ENCODE data around the gene ARSB.

DNA sequence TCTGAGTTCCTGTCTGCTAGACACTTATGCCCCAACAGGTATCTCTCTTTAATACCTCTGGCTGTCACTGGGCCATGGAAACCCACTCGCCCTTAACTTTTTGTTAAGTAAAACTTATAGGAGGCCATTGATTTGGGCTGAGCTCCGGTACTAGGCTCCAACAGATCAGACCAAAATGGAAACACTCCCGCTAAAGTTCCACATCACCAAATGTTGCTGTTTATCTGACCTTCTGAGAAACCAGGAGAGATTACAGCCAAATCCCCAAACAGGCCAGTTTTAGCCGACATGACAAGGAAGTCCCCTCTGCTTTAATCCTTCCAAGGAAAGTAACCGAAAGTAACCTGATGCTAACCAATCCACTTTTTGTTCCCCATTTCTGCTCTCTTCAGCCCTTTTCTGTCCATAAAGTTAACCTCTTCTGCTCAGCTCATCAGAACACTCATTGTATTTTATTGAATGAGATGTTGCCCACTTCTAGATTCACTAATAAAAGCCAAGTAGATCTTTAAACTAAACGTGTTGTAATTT is 221.4 kb downstream of the ARSB start:
- no peak for TF ChIP-seq POLR2A (IDR thresholded peaks at IDR 0.05; ENCODE audit: low read depth, low read length)
- TF ChIP-seq SRF (IDR thresholded peaks at IDR 0.05; ENCODE audit: low read depth in 2 of 2, low read length in 2 of 2), result no peak
- no peak for TF ChIP-seq CTCF (IDR thresholded peaks at IDR 0.05 in 2 of 3, conservative IDR thresholded peaks at IDR 0.05 in 1 of 3; ENCODE audit: control insufficient read depth in 2 of 3, extremely low read depth in 1 of 3, insufficient read depth in 1 of 3, low read depth in 3 of 3, low read length in 3 of 3)
- no peak for TF ChIP-seq SMC3 (IDR thresholded peaks at IDR 0.05; ENCODE audit: borderline replicate concordance, low read length)
- TF ChIP-seq GABPA (IDR thresholded peaks at IDR 0.05; ENCODE audit: low read depth), result no peak
- no peak for TF ChIP-seq EP300 (IDR thresholded peaks at IDR 0.05; ENCODE audit: borderline replicate concordance in 1 of 2, control insufficient read depth in 1 of 2, low read depth in 2 of 2, low read length in 2 of 2)
- no peak for TF ChIP-seq CBFB (IDR thresholded peaks at IDR 0.05; ENCODE audit: low read depth)
- TF ChIP-seq EZH2 (IDR thresholded peaks at IDR 0.05; ENCODE audit: borderline replicate concordance, control insufficient read depth, low read depth, low read length), result no peak
- TF ChIP-seq ZNF24 (IDR thresholded peaks at IDR 0.05), result no peak
- TF ChIP-seq IKZF2 (IDR thresholded peaks at IDR 0.05), result peak; percentile 61 to 76; a peak in 2 of 4 replicates
- no peak for TF ChIP-seq SIX5 (IDR thresholded peaks at IDR 0.05; ENCODE audit: low read depth, low read length, severe bottlenecking)
- no peak for TF ChIP-seq RCOR1 (conservative IDR thresholded peaks at IDR 0.05; ENCODE audit: low read depth, low read length)
- TF ChIP-seq SP1 (IDR thresholded peaks at IDR 0.05; ENCODE audit: low read depth, low read length), result no peak

Measured in GM12878 (cell line).